H1 (cell line): ENCODE results near the gene AGPAT3. TPM values are rescaled to one million over a fixed set of nuclear protein-coding genes. Genes with fewer than 3 reads are reported as not detected.

ENCODE experiments used
- SIX5 ChIP-seq: IDR thresholded peaks from 2 replicates; pipeline ENCODE4 v1.6.1; 2011; ENCODE audit warnings: mild to moderate bottlenecking, low read depth, low read length
- polyA plus RNA-seq, 7 experiments: library from polyadenylated mRNA; depleted of rRNA in 3 of 7; stranded (reverse) in 5 of 7; unstranded in 2 of 7; fragments of >200 nt in 5 of 7; fragments of 200-250 nt in 2 of 7; gene quantifications; 1 replicate in 5 of 7; 2 replicates in 1 of 7; 4 replicates in 1 of 7; pipeline versions ENCODE4 v1.2.1 to v1.2.3, GENCODE V29; 2011 to 2013; ENCODE audit warnings: missing spikeins in 2 of 7, mixed read lengths in 2 of 7
- total RNA-seq: library from RNA; stranded (reverse); fragmentation: NEBNext Ultra II Directional; extraction: Animal tissue kit (Norgen Biotek cat#: 25700); gene quantifications from 2 replicates; pipeline ENCODE4 v1.2.1, GENCODE V29; 2021
- TF ChIP-seq, protein P1 (sequence below), 3 experiments: IDR thresholded peaks; 1 replicate in 2 of 3; 2 replicates in 1 of 3; pipeline versions ENCODE4 v1.5.1 to v1.6.1; 2011; ENCODE audit warnings: low read length in 3 of 3, mild to moderate bottlenecking in 3 of 3, inconsistent platforms in 2 of 3, low read depth in 1 of 3, moderate library complexity in 1 of 3; ENCODE audit not compliant: insufficient read depth in 1 of 3; ENCODE audit errors: control extremely low read depth in 1 of 3
- TF ChIP-seq, protein P2 (sequence below): IDR thresholded peaks from 2 replicates; pipeline ENCODE4 v1.6.1; 2012; ENCODE audit warnings: inconsistent platforms

The AGPAT3 gene
- total and polyA plus RNA-seq, 2 of the 8 experiments (the other 6 are each of a cell fraction or from before 2014, with no cell fraction given): 5.8 to 7.3 TPM

DNA sequence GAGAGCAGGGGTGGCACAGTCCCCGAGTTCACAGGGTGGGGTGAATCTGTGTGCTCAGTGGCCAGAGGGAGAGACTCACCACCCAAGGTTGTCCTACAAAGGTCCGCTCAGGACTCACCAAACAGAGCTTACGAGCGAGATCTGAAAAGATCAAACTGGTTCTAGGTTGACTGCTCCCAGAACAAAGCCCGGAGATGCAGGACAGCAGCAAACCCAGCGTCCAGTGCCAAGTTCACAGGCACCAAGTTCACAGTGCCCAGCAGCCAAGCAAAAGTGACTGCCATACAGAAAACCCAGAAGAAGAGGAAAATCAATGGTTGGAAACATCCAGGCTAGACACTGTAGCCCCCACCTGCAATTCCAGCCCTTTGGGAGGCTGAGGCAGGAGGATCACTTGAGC is 35.7 kb downstream of the AGPAT3 start (continued):
- TF ChIP-seq, protein P1, sequence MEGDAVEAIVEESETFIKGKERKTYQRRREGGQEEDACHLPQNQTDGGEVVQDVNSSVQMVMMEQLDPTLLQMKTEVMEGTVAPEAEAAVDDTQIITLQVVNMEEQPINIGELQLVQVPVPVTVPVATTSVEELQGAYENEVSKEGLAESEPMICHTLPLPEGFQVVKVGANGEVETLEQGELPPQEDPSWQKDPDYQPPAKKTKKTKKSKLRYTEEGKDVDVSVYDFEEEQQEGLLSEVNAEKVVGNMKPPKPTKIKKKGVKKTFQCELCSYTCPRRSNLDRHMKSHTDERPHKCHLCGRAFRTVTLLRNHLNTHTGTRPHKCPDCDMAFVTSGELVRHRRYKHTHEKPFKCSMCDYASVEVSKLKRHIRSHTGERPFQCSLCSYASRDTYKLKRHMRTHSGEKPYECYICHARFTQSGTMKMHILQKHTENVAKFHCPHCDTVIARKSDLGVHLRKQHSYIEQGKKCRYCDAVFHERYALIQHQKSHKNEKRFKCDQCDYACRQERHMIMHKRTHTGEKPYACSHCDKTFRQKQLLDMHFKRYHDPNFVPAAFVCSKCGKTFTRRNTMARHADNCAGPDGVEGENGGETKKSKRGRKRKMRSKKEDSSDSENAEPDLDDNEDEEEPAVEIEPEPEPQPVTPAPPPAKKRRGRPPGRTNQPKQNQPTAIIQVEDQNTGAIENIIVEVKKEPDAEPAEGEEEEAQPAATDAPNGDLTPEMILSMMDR (IDR thresholded peaks at IDR 0.05; ENCODE audit: control extremely low read depth in 1 of 3, insufficient read depth in 1 of 3, low read depth in 1 of 3, low read length in 3 of 3): no peak
- TF ChIP-seq, protein P2, sequence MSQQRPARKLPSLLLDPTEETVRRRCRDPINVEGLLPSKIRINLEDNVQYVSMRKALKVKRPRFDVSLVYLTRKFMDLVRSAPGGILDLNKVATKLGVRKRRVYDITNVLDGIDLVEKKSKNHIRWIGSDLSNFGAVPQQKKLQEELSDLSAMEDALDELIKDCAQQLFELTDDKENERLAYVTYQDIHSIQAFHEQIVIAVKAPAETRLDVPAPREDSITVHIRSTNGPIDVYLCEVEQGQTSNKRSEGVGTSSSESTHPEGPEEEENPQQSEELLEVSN: no peak
- TF ChIP-seq SIX5: no peak
